ENCODE measurements around the gene NBPF12. TPM values are rescaled to one million over a fixed set of nuclear protein-coding genes. Genes with fewer than 3 reads are reported as not detected.
"Not testable (repeated sequence)": the region's sequence is repeated elsewhere in the genome, so short reads cannot be mapped to it uniquely, and the experiment has no call there.

Gene NBPF12
- total and polyA plus RNA-seq, 4 experiments from 2014 or later, result 0.76 to 27.4 (median 15.7) TPM

GRCh38 chr1:146987502-146987901 lies 49.4 kb downstream of the NBPF12 start:
- CTCF ChIA-PET (ENCODE audit: partially characterized antibody); H3K27me3 Mint-ChIP-seq: not testable (repeated sequence)

GRCh38 chr1:146989455-146989854 lies 51.3 kb downstream of the NBPF12 start:
- CTCF ChIA-PET (ENCODE audit: partially characterized antibody), result interaction anchor here (1.1 kb wide), 1 partner anchor 253 kb away, joined by 3 read pairs; no protein-coding TSS in a partner anchor
- DNase-seq; H3K4me3 ChIP-seq (ENCODE audit: low read length in 2 of 2); H3K4me1 ChIP-seq (ENCODE audit: insufficient read depth, low read length); H3K4me1 Mint-ChIP-seq; POLR2A ChIA-PET (ENCODE audit: partially characterized antibody); H3K9me3 Mint-ChIP-seq; H3K27me3 ChIP-seq (ENCODE audit: insufficient read depth, low read length); H3K27ac ChIP-seq (ENCODE audit: low read depth, low read length); intact Hi-C loops (cut with micrococcal nuclease); H3K27me3 Mint-ChIP-seq; H3K4me3 Mint-ChIP-seq; H3K36me3 ChIP-seq (ENCODE audit: insufficient read depth, low read length); H3K9me3 ChIP-seq (ENCODE audit: control insufficient read depth in 1 of 2, low read length in 2 of 2): not testable (repeated sequence)
- Mint-ChIP-seq H3K36me3 (peaks cover 11 to 12% of the 10 kb centered on the region in 2 donors), H3K27ac (peak overlapping the region in 1 of 7 donors; percentile 71)

More at GRCh38 chr1:146987502-146987901, 49.4 kb downstream of the NBPF12 start:
- H3K9me3 ChIP-seq (ENCODE audit: control insufficient read depth in 1 of 2, low read length in 2 of 2); intact Hi-C loops (cut with micrococcal nuclease); H3K4me1 ChIP-seq (ENCODE audit: insufficient read depth, low read length); H3K36me3 Mint-ChIP-seq; H3K27me3 ChIP-seq (ENCODE audit: insufficient read depth, low read length); H3K4me3 ChIP-seq (ENCODE audit: low read length in 2 of 2); POLR2A ChIA-PET (ENCODE audit: partially characterized antibody); H3K9me3 Mint-ChIP-seq; H3K36me3 ChIP-seq (ENCODE audit: insufficient read depth, low read length); H3K4me3 Mint-ChIP-seq; H3K27ac ChIP-seq (ENCODE audit: low read depth, low read length); H3K4me1 Mint-ChIP-seq; DNase-seq: not testable (repeated sequence)
- H3K27ac Mint-ChIP-seq, result peak overlapping the region in 1 of 7 donors; percentile 70

DNA sequence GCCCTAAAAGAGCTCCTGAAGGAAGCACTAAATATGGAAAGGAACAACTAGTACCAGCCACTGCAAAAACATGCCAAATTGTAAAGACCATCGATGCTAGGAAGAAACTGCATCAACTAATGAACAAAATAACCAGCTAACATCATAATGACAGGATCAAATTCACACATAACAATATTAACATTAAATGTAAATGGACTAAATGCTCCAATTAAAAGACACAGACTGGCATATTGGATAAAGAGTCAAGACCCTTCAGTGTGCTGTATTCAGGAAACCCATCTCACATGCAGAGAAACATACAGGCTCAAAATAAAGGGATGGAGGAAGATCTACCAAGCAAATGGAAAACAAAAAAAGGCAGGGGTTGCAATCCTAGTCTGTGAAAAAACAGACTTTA lies 70.4 kb downstream of the NBPF12 start:
- H3K36me3 ChIP-seq (ENCODE audit: insufficient read depth, low read length); POLR2A ChIA-PET (ENCODE audit: partially characterized antibody); H3K36me3 Mint-ChIP-seq; H3K27me3 Mint-ChIP-seq; H3K4me1 Mint-ChIP-seq; H3K4me3 ChIP-seq (ENCODE audit: low read length in 2 of 2); intact Hi-C loops (cut with micrococcal nuclease); H3K27me3 ChIP-seq (ENCODE audit: insufficient read depth, low read length); DNase-seq; H3K4me1 ChIP-seq (ENCODE audit: insufficient read depth, low read length); H3K27ac ChIP-seq (ENCODE audit: low read depth, low read length); H3K9me3 ChIP-seq (ENCODE audit: control insufficient read depth in 1 of 2, low read length in 2 of 2); CTCF ChIA-PET (ENCODE audit: partially characterized antibody); H3K4me3 Mint-ChIP-seq: not testable (repeated sequence)
- H3K27ac Mint-ChIP-seq, result peak overlapping the region in 1 of 7 donors; percentile 22
- H3K9me3 Mint-ChIP-seq, result peaks cover 0 to 34% (median 21%) of the 10 kb centered on the region in 8 donors

DNA sequence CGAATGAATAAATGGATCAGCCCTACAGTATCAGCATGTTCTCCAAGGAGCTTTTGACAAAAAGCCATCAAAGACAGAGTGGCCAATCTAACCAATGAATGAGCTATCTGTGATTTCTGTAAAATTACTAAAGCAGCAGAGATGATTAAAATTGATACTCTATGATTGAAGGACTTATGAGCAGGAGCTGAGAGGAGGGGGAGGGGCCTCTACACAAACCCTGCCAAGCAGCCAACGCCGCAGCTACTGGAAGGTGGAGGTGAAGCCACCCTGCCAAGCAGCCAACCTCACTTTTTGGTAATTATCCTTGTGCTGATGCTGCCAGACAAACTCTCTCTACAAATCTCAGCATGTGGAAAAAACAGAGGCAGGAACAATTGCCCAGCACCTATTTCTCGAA lies 88.9 kb downstream of the NBPF12 start:
- H3K27me3 ChIP-seq (ENCODE audit: insufficient read depth, low read length); H3K36me3 Mint-ChIP-seq; H3K27me3 Mint-ChIP-seq; H3K4me1 ChIP-seq (ENCODE audit: insufficient read depth, low read length); H3K4me3 Mint-ChIP-seq; H3K36me3 ChIP-seq (ENCODE audit: insufficient read depth, low read length); POLR2A ChIA-PET (ENCODE audit: partially characterized antibody); H3K4me3 ChIP-seq (ENCODE audit: low read length in 2 of 2); DNase-seq; H3K9me3 Mint-ChIP-seq; H3K9me3 ChIP-seq (ENCODE audit: control insufficient read depth in 1 of 2, low read length in 2 of 2); H3K27ac ChIP-seq (ENCODE audit: low read depth, low read length); intact Hi-C loops (cut with micrococcal nuclease); CTCF ChIA-PET (ENCODE audit: partially characterized antibody): not testable (repeated sequence)
- Mint-ChIP-seq H3K4me1 (peaks cover 0 to 46% (median 9%) of the 10 kb centered on the region in 4 donors), H3K27ac (peak overlapping the region in 2 of 7 donors; percentile 42 to 65)

DNA sequence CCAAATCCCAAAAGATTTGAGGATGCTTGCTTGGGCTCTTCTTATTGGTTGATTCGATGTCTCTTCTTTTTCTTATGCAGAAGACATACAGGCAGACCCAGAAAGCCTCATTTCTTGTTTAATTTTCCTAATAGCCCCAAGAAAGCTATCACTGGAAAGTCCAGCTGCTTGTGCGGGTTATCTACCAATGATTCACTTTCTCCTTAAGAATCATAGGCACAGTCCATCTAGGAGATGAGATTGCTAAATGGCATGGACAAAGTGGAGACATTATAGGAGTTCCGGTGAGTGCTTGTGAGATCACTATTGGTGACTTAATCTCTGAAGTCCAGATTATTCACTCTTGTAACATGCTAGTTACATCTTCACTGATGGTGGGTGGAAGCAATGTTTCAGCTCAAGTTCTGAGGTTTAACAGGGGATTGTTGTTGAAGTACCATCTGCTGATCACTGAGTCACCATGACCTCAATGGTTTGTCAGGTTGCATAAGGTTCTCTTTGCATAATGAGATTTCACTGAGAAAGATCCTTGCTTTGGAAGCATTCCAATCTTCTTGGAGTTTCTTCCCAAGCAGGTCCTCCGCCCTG lies 92.0 kb downstream of the NBPF12 start:
- H3K4me3 ChIP-seq (ENCODE audit: low read length in 2 of 2); POLR2A ChIA-PET (ENCODE audit: partially characterized antibody); H3K27ac ChIP-seq (ENCODE audit: low read depth, low read length); H3K4me3 Mint-ChIP-seq; H3K9me3 ChIP-seq (ENCODE audit: control insufficient read depth in 1 of 2, low read length in 2 of 2); H3K36me3 ChIP-seq (ENCODE audit: insufficient read depth, low read length); CTCF ChIA-PET (ENCODE audit: partially characterized antibody); H3K9me3 Mint-ChIP-seq; intact Hi-C loops (cut with micrococcal nuclease); H3K27ac Mint-ChIP-seq; H3K4me1 ChIP-seq (ENCODE audit: insufficient read depth, low read length); DNase-seq; H3K27me3 ChIP-seq (ENCODE audit: insufficient read depth, low read length); H3K36me3 Mint-ChIP-seq; H3K27me3 Mint-ChIP-seq: not testable (repeated sequence)
- H3K4me1 Mint-ChIP-seq, result peaks cover 3 to 59% (median 22%) of the 10 kb centered on the region in 4 donors

- H3K36me3 Mint-ChIP-seq, result no peaks in the 10 kb centered on the region
- no peaks in the 10 kb centered on the region for H3K27me3 ChIP-seq (ENCODE audit: insufficient read depth, low read length)
- ChIA-PET POLR2A (ENCODE audit: partially characterized antibody) (interaction anchor here (2.2 kb wide), 1 partner anchor 45 kb away, joined by 10 read pairs; no protein-coding TSS in a partner anchor), CTCF (ENCODE audit: partially characterized antibody) (no interaction called here)
- H3K9me3 Mint-ChIP-seq, result peaks cover 0 to 2% (median 0%) of the 10 kb centered on the region in 8 donors
- H3K36me3 ChIP-seq (ENCODE audit: insufficient read depth, low read length), result no peaks in the 10 kb centered on the region
- H3K4me3 ChIP-seq (ENCODE audit: low read length in 2 of 2), result no peak overlapping the region
- no peak overlapping the region for H3K27ac ChIP-seq (ENCODE audit: low read depth, low read length)
- H3K27ac Mint-ChIP-seq, result peak overlapping the region in 4 of 7 donors; percentile 58 to 78 (median 74)
- intact Hi-C loops (cut with micrococcal nuclease), result loop anchor here (5.0 kb wide), 1 partner anchor 42 kb away; no protein-coding TSS in a partner anchor
- peak overlapping the region in 5 of 8 donors; percentile 65 to 81 (median 75) for H3K4me3 Mint-ChIP-seq
- no peak for DNase-seq
- no peaks in the 10 kb centered on the region for H3K4me1 ChIP-seq (ENCODE audit: insufficient read depth, low read length)
- peaks cover 3 to 28% (median 17%) of the 10 kb centered on the region in 4 donors for H3K4me1 Mint-ChIP-seq
- no peaks in the 10 kb centered on the region for H3K27me3 Mint-ChIP-seq
- no peaks in the 10 kb centered on the region for H3K9me3 ChIP-seq (ENCODE audit: control insufficient read depth in 1 of 2, low read length in 2 of 2)
Observed at GRCh38 chr1:147039916-147040315, 101.8 kb downstream of the NBPF12 start.

DNA sequence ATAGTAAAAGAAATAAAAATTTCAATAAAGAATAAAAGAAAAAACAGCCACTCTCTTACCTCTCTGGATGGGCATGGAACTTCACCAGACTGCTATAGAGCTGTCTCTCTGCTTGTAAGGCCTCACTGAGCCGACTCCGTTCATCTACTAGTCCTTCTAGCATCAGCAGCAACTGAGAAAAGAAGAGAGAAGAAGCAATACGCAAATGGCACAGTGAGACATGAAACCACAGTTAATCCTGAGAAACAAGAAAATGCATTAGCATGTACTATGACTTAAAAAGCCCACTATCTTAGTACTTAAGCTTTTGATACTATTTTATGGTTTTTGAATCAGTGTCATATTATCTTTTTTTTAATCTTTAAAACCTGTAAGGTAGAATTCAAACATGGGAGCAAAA lies 104.8 kb downstream of the NBPF12 start:
- not testable (repeated sequence) for H3K27me3 ChIP-seq (ENCODE audit: insufficient read depth, low read length); H3K36me3 Mint-ChIP-seq; H3K4me3 ChIP-seq (ENCODE audit: low read length in 2 of 2); H3K36me3 ChIP-seq (ENCODE audit: insufficient read depth, low read length); H3K27me3 Mint-ChIP-seq; H3K9me3 Mint-ChIP-seq; H3K27ac ChIP-seq (ENCODE audit: low read depth, low read length); DNase-seq; H3K9me3 ChIP-seq (ENCODE audit: control insufficient read depth in 1 of 2, low read length in 2 of 2)
- CTCF ChIA-PET (ENCODE audit: partially characterized antibody), result interaction anchor here (0.8 to 1.7 kb wide), 3 partner anchors 37 to 199 kb away, joined by 3 read pairs; no protein-coding TSS in a partner anchor
- H3K4me1 ChIP-seq (ENCODE audit: insufficient read depth, low read length), result peaks cover 21% of the 10 kb centered on the region
- POLR2A ChIA-PET (ENCODE audit: partially characterized antibody), result interaction anchor here (2.4 to 6.8 kb wide), 3 partner anchors 30 to 42 kb away, joined by 8 to 61 read pairs (median 25); no protein-coding TSS in a partner anchor
- peaks cover 21 to 51% (median 37%) of the 10 kb centered on the region in 4 donors for H3K4me1 Mint-ChIP-seq
- H3K27ac Mint-ChIP-seq, result peak overlapping the region in 4 of 7 donors; percentile 33 to 86 (median 78)
- intact Hi-C loops (cut with micrococcal nuclease), result loop anchor here (5.0 kb wide), 1 partner anchor 39 kb away; no protein-coding TSS in a partner anchor
- H3K4me3 Mint-ChIP-seq, result peak overlapping the region in 5 of 8 donors; percentile 51 to 81 (median 75)
